ENCODE results near the gene KRTAP1-5.
"Not testable (repeated sequence)": the region's sequence is repeated elsewhere in the genome, so short reads cannot be mapped to it uniquely, and the experiment has no call there.

The KRTAP1-5 gene

DNA sequence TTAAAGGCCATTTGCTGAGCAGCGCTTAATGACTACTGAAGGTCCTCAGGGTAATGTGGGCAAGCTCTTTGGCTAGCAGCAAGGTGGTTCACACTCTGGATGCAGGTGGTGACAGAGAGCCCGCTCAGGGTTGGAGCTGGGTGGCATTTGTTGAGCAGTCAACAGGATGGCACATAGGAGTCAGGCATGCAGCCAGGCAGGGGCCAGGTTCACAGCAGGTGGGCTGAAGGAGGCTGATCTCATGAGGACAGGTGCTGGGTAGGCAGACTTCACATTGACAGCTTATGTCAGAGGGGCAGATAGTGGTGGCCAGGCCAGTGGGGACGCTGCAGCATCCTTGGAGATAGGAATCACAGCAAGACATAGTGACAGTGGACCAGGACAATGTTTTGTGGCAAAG is 22.6 kb downstream of the KRTAP1-5 start:
- DNase-seq (ENCODE audit: low read depth in 2 of 2): no peak

DNA sequence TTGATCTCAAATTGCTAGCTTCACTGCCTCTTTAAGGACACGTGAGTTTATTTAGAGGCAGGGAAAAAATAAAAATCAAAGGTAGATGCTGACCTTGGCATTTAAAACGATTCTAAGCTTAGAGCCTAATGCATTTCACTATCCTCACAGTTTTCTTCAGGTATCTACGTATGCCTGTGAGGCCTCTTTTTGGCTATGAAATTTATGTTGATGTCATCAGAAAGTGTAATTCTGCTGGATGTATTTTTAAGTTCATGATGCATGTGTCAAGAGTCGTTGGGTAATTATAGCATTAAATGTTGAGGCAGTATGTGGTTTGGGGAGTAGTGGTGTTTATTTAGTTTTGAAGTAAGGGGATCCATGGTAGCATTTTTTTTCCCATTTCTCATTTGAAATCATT is 23.1 kb downstream of the KRTAP1-5 start:
- no peak for DNase-seq (ENCODE audit: low read depth in 2 of 2)

DNA sequence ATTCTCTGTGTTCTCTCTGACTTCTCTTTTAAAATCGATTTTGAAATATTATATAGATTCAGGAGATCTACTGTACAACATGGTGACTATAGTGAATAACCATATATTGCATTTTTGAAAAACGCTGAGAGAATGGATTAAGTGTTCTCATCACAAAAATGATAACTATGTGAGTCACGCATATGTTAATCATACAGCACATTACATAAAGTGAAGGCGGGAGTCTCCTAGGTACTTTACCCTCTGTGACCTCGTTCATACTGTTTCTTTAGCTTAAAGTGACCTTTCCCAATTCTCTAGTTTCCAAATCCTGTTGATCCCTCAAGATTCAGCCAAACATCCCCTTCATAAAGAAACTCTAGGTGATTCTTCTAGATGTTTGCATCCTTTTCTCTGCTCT is 24.2 kb downstream of the KRTAP1-5 start:
- no peak for DNase-seq (ENCODE audit: low read depth in 2 of 2)

DNA sequence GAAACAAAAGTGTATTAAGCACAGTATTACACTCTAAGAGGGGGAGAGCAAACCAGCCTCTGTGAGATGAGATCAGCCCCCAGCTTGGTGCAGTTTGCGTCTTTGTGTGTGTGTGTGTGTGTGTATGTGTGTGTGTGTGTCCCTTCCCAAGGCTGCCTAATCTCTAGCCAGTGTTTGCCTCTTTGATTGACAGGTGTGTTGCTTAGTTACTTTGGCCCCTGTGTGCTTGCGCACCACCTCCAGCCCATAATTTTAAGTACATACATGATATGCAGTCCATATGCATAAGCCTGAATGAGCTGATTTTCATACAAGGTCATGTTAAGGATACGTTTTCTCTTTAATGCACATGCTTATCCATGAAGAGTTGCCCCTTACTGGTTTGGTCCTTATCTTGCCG is 25.2 kb downstream of the KRTAP1-5 start:
- no peak for DNase-seq (ENCODE audit: low read depth in 2 of 2)

DNA sequence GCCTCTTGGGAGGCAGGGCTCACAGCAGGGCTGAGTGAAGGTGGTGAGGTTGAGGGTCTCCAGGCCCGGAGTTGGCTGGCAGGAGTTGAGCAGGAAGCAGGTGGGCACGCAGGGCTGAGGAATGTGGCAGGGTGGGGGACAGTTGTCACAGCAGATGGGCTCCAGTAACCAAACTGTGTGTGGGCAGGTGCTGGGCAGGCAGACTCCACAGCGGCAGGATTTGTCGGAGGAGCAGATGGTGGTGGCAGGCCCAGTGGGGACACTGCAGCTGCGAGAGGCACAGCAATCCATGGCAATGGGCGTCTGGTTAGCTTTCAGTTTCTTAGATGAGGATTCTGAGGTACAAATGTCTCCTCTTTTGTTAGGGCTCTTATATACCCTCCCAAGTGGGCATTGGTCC is 27.4 kb downstream of the KRTAP1-5 start, which contains the start of gene KRTAP3-2:
KRTAP3-2 (minus strand) TSS at position 344 of the 400 bp plus-strand sequence; CDS start at position 291, 53 bp downstream.
- not testable (repeated sequence) for DNase-seq (ENCODE audit: low read depth in 2 of 2)

DNA sequence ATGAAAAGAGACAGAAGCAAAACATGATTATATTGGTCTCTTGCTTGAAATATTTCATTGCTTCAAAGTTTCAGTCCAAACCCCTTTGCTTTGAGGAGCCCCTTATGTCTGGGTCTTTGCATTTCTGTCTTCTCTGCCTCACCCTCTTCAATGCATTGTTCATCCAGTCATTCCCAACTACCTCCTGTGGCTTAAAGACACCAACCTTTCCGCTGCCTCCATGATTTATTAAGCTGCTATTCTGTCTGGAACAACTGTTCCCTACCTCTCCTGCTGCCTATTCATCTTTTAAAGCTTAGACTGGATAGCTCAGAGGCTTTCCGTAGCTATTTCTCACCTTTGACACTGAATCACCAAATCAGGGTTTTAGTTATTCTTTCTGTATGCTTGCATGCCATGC is 29.6 kb downstream of the KRTAP1-5 start:
- no peak for DNase-seq (ENCODE audit: low read depth in 2 of 2)

DNA sequence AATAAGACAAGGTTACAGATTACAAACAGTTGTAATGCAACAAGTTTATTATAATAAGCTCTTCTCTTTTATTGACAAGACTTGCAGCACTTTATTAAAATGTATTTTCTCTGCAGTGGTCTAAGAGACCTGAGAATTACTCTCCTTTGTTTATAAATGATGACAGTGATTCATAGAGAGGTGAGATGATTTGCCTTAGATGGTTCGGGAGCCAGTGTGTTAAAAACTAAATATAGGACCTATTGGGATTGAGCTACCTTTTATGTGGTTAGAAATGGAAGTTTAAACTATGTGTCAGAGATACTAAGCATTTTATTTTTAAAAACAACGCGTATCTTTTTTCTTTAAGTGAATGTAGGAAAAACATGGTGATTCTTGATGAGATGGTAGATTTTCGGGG is 30.2 kb downstream of the KRTAP1-5 start:
- no peak for DNase-seq (ENCODE audit: low read depth in 2 of 2)

DNA sequence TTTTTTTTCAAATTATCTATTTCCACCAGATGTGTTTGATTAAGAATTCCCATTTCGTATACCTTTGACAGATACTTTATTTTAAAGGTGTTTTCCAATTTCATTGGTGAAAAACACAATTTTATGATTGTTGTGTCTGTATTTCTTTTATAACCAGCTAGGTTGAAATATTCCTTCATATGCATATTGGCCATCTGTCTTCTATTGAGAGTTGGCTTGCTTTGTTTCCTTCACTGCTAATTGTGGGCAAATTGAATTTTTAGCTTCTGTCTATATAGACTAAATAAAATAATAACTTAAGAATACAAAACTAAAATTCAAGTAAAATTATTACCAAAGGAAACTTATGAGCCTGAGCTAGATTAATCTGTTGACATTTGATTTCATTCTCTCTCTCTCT is 31.9 kb downstream of the KRTAP1-5 start:
- DNase-seq (ENCODE audit: low read depth in 2 of 2): no peak

DNA sequence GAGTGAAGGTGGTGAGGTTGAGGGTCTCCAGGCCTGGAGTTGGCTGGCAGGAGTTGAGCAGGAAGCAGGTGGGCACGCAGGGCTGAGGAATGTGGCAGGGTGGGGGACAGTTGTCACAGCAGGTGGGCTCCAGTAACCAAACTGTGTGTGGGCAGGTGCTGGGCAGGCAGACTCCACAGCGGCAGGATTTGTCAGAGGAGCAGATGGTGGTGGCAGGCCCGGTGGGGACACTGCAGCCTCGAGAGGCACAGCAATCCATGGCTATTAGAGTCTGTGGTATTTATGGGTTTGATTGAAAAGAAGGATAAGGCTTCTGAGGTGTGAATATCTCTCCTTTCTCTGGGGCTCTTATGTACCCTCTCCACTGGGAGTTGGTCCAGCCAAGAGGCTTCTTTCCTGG is 33.2 kb downstream of the KRTAP1-5 start, which contains the start of gene KRTAP3-3:
KRTAP3-3 (minus strand) TSS at position 326 of the 400 bp plus-strand sequence; CDS start at position 259, 67 bp downstream.
- no peak for DNase-seq (ENCODE audit: low read depth in 2 of 2)

DNA sequence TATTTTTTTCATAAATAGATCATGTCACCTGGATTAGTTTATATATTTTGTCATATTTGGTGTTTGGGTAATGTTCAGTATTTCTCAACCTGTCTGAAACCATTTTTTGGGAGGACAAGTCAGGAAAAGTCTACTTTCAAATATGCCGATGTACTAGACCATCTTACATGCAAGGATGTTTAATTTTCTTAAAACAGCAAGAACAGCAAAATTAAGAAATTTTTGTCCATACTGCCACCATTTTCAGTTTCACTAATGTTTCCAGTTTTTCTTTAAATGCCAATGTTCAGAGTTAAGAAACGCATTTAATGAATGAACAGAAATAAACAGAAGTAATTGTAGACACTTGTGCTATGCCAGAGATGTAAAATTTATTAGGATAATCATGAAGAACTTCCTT is 33.9 kb downstream of the KRTAP1-5 start:
- no peak for DNase-seq (ENCODE audit: low read depth in 2 of 2)

DNA sequence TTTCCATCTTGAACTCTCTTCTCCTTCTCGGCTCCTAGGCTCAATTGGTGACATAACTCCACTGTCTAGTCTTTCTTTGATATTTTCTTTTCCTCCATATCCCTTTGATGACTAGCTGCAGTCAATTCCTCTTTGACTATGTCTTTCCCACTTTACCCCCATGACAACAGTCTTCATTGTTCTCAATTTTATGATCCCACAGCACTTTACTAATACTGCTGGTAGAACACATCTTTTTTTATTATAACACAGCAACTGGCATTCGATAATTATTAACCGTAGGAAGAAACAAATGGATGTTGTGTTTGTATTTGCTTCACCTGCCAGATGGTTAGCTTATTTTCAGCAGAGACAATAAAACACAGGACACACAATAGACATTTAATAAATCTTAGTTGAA is 34.3 kb downstream of the KRTAP1-5 start:
- no peak for DNase-seq (ENCODE audit: low read depth in 2 of 2)

DNA sequence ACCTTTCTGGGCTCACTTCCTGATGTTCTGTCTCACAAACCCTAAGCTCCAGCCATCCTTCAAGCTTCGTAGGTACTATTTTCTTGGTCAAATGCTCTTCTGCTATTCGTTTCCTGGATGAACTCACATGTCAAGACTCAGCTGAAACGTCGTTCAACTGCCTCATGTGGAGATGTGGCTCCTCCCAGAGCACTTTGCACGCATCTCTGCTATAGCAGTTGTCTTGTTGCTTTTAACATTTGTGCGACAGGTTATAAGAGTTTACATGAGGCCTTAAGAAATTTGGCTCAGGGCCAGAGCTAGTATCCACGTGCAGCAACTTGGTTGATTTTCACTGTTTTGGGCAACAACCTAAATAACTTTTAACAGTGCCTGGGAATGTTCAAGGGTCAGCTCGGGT is 40.1 kb downstream of the KRTAP1-5 start:
- no peak for DNase-seq (ENCODE audit: low read depth in 2 of 2)

DNA sequence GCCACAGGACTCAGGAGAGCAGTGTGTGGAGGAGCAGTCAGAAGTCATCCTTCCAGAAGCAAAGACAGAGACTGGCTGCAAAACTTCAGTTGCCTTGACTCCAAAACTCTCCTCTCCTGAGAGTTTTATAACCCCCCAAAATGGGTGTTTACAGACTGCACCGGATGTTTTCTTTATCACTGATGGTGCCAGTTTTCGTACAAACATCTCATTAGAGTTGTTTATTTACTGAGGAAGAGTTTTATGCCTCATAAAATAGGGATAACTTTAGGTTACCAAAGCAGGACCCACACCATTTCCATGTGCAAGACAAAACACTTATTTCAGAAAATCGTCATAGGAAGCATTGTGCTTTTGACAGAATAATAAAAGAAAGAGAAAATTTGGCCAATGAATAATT is 42.8 kb downstream of the KRTAP1-5 start, which contains the start of gene KRT40:
KRT40 (minus strand) TSS at position 101 of the 400 bp plus-strand sequence; CDS start at position 48, 53 bp downstream.
- no peak for DNase-seq (ENCODE audit: low read depth in 2 of 2)

DNA sequence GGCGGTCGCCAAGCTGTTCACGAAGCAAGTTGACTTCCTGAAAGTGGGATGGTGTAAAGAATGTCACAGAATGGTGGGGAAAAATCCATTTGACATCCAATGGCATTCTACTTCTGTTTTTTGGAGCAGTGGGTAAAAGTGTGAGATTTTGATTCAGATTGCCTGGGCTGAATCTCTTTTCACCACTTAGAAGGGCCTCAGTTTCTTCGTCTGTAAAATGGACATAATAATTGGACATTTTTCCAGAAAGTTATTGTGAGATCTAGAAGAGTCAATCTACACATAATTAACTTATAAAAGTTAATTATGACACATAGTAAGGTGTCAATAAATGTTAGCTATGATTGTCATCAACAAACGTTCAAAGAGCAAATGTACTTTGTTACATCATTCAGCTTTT is 45.9 kb downstream of the KRTAP1-5 start:
- DNase-seq (ENCODE audit: low read depth in 2 of 2): no peak

DNA sequence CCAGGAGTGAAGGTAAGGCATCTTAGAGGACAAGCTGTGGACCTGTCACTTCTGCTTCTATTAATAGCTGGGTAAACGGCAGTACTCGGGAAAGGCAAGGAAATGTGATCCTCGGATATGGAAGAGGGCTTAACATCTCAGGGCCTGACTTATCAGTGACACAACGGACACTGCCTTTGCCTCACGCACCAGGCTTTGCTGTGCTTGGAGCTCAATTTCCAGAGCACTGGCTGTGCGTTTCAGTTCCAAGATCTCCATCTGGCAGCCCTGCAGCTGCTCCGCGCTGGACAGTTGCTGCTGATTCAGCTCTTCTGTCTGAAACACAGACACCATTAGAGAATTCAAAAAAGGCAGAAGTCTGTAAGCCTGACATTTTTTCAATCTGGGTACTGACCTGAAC is 46.4 kb downstream of the KRTAP1-5 start:
- DNase-seq (ENCODE audit: low read depth in 2 of 2): no peak

DNA sequence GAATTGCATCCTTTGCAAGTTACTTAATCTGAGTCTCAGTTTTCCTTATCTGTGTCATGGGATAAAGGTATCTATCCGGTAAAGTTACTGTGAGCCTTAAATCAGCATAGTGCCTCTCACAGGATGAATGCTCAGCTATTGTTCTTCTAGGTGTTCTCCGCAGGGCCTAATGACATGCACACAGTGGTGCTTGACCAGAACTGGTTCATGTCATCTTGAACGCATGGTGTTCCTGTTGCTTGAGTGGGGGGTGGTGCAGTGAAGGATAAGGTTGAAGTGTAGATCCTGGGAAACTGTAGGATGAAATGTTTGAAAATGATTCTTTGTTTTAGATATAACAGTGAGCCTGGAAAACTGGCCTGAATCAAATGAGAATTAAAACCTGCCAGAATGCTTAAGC is 46.9 kb downstream of the KRTAP1-5 start:
- no peak for DNase-seq (ENCODE audit: low read depth in 2 of 2)

DNA sequence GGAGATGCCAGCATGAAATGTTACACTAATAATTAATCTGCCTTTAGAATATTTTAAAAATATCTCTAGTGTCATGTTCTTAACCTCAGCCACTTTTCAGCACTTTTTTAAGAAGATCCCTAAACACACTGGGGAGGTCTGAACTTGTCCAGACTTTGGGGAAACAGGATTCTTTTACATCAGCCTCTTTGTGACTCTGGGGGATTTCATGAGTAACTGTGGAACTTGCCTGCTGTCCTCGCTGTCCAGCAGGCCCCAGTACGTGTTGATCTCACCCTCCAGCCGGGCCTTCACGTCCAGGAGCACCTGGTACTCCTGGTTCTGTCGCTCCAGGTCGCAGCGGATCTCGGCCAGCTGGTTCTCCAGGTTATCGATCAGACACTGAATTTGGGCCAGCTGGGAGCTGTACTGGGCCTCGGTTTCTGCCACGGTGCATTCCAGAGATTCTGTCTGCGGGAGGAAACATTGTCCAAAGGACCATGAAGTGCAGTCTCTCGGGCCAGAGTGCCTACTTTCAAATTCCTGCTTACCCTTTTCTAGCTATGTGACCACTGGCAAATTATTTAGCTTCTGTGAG is 48.3 kb downstream of the KRTAP1-5 start:
- no peak for DNase-seq (ENCODE audit: low read depth in 2 of 2)
